HG02885 (cell line): ENCODE measurements around the gene NUP37.
"Not testable (repeated sequence)": the region's sequence is repeated elsewhere in the genome, so short reads cannot be mapped to it uniquely, and the experiment has no call there.

ENCODE experiments used
- ATAC-seq: cut with Tn5 transposase; IDR thresholded peaks from one replicate; pipeline ENCODE4 v1.9.1; 2021; ENCODE audit warnings: mild to moderate bottlenecking; ENCODE audit not compliant: unreplicated experiment, poor library complexity

Gene NUP37

DNA sequence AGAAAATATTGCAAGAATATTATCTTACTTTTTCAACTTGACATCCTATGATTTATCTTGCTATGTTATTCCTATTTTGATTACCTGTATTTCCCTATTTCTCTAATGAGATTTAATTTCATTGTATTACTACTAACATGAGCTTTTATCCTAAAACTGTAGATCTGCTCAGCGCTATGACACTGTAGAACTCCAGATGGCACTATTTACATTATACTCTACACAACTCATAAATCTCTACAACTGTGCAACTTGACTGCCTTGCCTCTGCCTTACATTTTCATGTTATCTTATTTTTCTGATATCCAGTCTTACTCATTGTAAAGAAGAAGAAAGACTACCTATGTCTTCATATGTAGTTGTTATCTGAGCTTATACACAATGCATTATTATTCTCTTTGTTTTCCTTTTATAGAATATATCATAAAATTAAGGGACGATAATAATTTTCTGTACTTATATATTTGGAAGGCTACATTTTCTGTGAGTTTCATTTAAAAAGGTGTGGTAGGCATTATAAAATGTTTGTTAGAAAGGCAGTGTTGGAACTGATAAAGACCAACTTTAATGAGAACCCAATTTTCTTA is 24.1 kb downstream of the NUP37 start:
- ATAC-seq, result peak; percentile 56

DNA sequence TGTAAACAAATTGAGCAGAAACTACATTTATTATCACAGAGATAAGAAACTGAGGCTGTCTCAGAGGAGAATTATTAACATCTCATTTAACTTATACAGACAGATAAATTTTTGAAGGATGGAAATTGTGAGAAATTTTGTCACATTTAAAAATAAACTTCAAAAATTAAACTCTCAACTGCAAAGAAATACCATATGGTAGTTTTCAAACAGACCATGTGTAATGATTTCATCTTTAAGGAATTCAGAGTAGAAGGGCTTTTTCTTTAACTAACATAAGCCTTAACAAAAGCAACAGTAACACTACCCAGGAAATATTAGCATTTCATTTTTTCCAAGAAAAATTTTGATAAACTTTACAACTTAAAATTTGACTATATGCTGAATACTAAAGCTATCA is 26.6 kb downstream of the NUP37 start:
- no peak for ATAC-seq

DNA sequence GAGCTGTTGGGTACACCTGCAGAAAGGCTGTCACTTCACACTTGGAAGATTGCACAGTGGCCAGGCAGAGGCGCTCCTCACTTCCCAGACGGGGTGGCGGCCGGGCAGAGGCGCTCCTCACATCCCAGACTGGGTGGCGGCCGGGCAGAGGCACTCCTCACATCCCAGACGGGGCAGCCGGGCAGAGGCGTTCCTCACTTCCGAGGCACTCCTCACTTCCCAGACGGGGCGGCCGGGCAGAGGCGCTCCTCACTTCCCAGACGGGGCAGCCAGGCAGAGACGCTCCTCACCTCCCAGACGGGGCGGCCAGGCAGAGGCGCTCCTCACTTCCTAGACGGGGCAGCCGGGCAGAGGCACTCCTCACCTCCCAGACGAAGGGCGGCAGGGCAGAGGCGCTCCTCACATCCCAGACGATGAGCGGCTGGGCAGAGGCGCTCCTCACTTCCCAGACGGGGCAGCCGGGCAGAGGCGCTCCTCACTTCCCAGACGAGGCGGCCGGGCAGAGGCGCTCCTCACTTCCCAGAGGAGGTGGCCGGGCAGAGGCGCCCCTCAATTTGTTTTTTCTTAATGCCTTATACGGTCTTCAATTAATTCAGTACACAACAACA is 30.6 kb downstream of the NUP37 start:
- ATAC-seq, result not testable (repeated sequence)

DNA sequence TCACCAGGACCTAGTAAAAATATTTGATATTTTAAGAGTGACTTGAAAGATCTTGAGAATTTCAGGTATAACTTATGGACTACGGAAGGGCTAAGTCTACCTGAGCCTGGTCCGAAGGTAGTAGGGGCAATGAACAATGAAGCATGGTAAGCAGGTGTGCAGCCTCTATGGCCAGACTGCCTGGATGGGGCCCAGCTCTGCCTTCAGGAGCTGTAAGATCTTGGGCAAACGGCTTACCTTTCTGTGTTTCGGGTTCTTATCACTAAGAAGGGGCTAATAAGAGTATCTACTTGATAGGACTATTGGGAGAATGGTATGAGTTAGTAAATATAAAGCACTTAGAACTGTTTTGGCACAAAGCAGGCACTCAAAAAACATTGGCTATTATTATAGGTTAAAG is 39.1 kb downstream of the NUP37 start:
- no peak for ATAC-seq

DNA sequence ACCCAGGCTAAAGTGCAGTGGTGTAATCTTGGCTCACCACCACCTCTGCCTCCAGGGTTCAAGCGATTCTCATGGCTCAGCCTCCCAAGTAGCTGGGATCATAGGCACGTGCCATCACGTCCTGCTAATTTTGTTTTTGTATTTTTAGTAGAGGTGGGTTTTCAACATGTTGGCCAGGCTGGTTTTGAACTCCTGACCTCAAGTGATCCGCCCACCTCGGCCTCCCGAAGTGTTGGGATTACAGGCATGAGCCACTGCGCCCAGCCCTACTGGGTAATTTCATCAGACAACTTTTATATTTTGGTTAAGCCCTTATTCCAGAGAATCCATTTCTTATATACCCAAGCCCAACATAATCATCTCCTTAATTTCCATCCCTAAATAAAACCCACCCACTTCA is 47.8 kb downstream of the NUP37 start:
- not testable (repeated sequence) for ATAC-seq

DNA sequence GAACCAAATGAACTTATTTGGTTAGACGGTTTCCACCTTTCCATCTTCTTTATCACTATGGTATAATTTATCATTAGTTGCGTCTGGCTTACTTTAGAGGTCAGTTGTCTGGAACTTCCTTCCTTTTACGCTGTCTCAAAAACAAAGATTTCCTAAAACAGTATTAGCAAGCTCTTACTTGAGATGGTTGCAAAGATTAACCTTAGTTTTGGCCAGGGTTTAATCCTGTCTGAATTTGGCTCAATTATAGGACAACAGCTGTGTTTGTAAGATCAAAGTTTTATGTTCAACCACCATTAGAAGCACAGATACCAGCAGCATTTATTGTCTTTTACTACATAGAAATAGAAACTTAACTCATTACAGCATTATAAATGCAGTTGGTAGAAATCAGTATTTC is 50.2 kb downstream of the NUP37 start:
- no peak for ATAC-seq

DNA sequence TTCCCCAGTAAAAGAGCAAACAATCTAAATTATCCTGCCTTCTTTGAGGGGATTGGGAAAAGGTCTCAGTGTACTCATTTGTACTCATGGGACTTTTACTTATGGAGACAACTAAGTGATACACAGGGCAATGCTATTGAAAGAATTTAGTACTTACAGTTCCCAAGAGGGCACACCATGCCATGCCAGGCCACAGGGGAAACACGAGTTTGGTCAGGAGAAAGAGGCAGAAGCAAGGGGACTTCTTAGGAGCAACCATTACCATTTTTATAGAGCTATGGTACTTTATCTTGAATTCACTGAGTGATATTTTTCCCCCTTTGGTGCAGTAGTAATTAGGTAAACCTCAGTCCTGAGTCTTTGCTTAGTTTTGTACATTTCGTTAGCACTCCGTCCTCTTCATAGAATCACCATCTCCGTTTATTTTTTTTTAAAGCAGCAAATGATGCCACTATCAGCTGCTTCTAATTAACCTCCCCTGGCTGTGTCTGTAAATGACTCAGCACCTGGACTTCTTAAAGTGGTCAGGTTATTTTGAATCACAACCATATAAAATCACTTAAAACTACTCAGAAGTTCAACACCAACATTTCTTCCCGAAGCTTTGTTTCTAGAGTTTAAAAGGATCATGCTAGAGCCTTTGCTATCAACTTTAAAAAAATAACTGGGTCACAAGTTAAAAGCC is 52.2 kb downstream of the NUP37 start:
- no peak for ATAC-seq

DNA sequence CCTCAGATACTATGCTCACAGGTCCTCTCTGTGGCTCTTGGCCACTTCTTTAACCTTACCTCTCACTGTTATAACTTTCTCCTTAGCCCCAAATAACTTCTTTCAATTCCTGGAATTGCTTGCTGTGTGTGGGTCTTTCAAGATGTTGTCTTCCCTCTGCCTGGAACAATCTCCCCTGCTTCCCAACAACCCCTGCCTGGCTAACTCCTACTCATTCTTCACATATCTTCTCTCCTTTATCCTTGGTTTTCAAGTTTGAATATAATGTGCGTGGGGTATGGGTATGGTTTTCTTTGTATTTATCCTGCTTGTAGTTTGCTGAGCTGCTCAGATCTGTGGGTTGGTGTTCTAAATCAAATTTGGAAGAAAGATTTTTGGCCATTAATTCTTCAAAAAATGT is 55.4 kb downstream of the NUP37 start:
- ATAC-seq, result no peak

DNA sequence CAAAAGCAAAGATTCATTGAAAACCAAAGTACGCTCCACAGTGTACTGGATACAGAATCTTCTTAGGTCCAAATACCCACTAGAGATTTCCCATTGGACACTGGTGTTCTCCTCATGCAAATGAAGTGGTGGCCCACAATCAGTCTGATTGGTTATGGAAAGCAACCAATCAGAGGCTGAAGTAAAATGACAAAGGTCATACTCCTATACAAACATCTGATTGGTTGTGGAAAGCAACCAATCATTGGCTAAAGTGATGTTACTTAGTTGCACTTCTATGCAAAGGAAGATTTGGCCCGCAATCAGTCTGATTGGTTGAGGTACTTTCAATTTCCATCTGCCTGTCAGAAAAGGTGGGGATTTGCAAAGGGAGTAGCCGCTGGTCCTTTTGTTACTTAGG is 56.8 kb downstream of the NUP37 start:
- no peak for ATAC-seq

DNA sequence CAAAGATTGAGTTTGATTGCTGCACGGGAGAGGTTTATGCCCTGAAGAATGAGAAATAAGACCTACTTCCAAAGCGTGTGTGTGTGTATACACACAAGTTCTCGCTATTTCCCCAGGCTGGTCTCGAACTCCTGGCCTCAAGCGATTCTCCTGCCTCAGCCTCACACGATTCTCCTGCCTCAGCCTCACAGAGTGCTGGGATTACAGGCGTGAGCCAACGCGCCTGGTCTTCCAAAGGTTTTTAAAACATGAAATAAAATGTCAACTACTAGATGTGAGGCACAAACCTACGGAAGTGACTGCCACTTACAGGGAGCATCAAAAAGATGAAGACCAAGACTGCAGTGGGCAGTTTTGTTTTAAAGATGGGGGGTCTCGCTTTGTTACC is 57.5 kb downstream of the NUP37 start:
- ATAC-seq, result no peak

DNA sequence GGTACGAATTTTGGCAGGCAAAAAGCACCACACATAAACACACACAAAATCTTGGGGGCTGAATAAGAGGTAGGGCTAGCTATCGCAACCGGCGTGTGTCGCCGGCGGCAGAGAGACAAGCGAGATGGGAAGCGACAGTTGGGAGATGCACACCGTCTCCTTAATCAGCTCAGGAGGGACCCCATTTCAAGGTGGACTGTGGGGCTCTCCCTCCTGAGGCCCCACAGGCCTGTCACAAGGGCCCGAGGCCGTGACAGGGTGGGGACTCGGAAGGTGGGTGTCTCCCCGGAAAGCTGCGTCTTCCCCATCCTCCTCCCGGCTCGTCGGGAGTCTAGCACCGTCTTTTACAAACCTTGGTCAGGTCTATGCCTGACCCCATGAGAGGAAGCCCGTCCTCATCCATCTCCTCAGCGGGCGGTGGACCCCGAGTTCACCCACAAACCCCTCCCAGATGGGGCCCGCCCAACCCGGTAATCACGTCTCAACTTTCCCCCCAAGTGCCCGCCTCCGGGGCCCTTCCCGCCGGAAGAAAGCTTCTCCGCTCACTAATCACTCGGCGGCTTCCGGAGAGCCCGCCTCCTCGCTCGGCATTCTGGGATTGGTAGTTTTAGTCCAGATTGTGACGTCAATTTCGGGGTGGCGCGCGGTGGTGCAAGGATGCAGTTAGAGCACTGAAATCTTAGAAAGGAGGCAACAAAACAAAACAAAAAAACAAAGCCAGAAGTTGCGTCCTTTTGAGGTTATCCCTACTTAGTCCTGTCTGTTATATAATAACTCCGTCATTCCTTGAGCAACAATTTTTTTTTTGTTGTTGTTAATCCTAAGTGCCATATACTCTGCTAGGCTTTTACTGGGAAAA is 58.1 kb downstream of the NUP37 start, which contains the start of gene WASHC3:
Gene WASHC3, minus strand, starts transcription at position 432 of the 859 bp plus-strand sequence. Its CDS starts 29 bp downstream, at position 403.
- ATAC-seq, result peak; percentile 95

DNA sequence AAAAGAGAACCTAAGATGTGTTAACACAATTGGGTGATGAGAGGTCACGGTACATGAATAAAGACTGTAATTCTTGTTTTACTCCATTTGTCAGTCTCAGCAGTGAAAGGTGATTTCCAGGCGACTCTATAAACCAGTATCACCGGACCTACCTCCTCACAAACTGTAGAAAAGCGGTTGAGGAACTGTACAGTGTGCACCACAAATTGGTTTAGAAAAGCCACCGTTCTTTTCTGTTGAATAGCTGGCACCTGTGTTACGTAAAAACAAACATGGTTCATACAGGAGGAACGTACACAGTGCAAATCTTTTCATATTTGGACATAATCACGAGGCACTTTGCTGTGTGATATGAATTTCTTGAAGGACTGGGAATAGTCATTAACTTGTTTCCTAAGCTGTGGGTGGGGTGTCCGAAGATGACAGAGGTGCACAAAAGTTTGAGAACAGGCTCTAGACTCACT is 58.8 kb downstream of the NUP37 start:
- peak; percentile 30 for ATAC-seq

DNA sequence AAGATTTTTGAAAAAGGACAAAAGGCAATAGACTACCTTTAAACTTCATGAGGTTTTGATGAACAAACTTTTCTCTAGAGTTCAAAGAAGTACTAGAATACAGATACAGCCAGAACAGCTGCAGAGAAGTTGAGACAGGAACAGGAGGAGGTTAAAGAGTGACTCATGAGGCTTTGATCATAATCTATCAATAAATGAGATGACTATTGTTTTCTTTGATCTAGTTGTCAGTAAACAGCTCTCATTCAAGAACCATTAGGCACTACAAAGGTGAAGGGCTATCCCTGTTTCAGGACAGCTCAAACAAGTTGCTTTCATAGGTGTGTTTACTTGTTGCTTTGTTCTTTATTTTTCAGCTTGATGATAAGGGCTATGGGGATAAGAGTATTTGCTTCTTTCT is 60.6 kb downstream of the NUP37 start:
- no peak for ATAC-seq

DNA sequence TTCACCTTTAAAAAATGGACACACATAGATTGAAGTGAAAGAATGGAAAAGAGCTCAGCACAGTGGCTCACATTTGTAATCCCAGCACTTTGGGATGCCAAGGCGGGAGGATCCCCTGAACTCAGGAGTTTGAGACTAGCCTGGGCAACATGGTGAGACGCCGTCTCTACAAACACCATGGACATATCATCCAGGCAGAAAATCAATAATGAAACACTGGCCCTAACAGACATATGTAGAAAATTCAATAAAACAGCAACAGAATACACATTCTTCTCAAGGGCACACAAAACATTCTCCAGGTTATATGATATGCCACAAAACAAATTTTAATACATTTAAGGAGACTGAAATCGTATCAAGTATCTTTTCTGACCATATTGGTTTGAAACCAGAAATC is 65.6 kb downstream of the NUP37 start:
- ATAC-seq, result no peak

DNA sequence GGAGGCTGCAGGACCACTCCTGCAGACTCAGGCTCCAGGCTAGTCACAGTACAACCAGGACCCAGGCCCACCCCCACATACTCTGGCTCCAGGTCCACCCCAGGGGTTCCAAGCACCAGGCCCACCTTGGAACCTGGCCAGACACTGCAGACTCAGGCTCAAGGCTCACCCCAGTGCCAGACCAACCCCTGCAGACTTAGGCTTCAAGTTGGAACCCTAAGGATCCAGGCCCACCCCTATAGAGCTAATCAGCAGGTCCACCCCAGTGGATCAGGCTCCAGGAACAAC is 66.9 kb downstream of the NUP37 start:
- no peak for ATAC-seq

DNA sequence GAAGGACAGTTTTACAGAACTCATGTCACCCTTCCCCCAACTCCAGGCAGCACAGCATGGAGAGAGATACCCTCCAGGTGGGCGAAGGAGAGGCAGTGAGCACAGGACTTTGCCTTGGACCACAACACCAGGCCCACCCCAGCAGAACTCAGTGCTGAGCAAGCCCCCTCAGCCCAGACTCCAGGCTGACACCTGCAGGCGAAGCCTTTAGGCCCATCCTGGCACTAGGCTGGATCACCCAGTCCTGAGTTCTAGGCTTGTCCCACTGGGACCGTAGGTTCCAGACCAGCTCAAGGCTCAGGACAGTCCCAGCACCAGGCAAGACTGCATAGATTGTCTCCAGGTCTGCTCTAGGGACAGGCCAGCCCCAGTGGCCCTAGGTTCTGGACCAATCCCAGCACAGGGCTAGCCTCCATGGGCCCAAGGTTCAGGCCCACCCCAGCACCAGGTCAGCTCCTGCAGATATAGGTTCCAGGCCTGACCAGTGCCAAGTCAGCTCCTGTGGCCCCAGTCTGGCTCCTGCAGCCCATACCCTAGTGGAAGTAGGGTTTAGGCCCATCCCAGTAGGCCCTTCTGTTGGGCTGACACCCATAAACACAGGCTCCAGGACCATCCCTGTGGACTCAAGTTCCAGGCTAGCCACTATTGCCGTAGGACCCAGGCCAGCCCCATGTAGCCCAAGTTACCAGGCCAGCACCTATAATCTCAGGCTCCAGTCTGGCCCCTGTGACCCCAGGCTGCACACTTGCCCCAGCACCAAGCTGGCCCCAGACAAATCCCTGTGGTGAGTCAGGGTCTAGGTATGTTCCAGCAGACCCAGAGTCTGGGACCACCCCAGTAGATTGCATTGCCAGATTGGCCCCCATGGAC is 67.5 kb downstream of the NUP37 start:
- no peak for ATAC-seq

DNA sequence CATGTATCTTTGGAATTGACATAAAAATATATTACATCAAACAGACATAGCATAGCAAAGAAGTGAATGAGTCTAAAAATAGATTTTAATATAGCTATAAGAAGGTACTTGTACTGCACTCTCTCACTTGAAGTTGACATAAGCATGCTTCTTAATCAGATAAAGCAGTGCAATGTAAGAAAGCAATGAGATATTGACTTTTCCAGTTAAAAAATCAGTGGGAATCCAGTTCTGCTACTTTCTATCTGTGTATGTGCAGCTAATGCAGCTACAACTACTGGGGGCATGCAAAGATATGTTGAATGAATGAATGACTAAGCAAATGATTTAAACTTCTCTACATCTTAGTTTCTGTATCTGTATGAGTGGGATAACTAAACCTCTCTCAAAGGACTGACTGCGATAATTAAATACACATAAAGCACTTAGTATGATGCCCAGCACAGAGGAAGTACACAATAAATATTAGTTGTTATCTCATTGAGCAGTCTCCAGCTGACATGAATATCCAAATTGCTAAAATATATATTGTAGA is 68.4 kb downstream of the NUP37 start:
- no peak for ATAC-seq

DNA sequence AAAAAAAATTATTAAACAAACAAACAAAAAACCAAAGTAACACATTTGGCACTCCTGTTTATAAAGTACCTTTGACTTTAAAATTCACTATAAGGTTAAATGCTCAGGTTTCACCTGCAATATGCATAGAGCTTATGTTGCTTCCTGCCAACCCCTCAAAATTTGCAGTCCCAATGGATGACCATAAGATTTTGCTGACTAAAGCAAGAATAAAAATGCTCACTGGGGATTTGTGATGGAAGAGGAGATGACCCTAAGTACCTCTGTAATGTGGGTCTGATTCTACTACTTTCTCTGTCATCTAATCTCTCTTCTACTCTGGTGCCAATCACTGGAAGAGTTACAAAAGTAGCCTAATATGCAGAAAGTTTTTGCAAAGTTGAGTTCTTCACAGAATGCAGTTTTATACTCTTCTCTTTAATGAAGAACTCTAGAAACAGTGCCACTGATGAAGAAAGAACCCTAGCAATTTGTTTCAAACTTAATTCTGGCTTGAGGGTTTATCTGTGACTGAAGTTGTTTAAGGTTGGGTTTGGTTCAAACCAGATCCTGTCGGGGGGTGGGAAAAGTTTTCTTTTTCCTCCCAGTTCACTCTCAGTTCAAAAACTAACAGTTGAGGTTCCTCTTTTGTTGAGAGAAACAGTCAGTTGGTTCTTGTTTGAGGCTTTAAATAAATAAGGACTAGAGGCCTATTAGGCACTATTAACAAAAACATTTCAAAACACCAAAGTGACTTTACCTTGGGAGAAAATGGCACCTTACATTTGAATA is 69.1 kb downstream of the NUP37 start:
- no peak for ATAC-seq

DNA sequence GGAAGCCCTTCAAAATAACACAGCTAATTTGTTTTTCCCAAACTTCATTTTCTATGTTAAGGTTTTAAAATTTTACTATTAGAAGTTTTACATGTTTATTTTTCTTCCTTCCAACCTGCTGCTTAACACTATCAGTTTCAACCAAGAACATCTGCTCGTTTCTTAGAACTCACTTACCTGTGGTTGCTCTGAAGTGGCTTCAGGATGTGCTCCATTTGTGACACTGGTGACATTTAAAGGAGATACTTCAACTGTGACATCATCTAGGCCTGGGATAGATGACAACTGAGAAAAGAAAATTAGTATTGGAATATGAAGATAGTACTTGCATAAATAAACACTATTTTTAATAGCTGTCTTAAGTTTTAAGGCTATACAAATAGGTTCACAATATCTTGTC is 76.0 kb downstream of the NUP37 start:
- peak; percentile 61 for ATAC-seq
